HG02981 (cell line): Measurements from ENCODE around the gene SPTBN2.

ENCODE experiments used
- ATAC-seq: cut with Tn5 transposase; IDR thresholded peaks from one replicate; pipeline ENCODE4 v1.9.1; 2021; ENCODE audit warnings: mild to moderate bottlenecking, moderate library complexity; ENCODE audit not compliant: unreplicated experiment

SPTBN2 gene

DNA sequence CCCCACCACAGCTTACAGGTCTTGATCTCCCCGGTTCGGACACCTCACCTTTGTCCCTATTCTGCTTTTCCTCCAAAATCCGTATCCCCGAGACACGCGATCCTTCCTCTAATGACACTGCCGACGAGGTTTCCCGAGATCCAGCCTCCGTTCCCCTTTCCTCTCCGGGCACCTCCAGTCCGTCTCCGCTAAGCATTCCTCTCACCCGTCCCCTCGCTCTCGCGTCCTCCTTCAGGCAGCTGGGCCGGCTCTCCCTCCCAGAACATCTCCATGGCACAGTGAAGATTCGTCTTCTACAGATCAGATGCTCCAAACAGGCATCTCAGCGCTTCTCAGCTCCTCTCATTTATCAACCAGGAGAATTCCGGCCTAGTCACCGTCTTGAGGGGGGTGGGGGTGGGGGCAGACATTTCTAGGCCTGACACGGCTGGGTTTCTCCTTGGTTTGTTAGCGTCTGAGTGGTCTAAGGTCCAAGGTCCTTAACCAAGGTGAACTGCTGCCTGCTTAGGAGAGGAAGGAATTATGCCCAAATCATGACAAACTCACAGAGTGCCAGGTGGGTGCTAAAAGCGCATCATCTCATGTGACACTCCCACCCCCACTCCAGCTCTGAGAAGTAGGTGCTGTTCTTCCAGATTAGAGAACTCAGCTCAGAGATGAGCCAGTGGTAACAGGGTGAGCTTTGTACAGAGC, at the start of gene SPTBN2:
SPTBN2 (minus strand) TSS at position 524 of the 693 bp plus-strand sequence. CDS start 7,976 bp downstream, outside the sequence.
- ATAC-seq: no peak

DNA sequence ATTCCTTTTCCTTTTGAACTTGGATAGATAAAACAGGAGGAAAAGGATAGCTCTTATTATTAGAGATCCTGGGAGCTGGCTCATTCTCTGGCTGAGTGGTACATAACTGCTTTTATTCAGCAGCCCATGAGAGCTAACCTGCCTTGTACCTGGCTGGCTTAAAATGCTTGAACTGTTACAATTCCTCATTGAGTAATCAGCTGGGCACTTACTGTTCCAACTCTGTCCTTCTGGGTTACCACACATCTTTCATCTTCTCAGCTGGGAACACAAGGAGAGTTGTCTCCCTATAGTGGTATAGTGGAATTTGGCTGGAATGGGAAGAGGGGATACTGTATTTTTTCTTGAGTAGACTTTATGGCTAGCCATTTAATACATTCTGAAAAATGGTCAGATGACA, 39.8 kb upstream of the SPTBN2 start:
- ATAC-seq: no peak

DNA sequence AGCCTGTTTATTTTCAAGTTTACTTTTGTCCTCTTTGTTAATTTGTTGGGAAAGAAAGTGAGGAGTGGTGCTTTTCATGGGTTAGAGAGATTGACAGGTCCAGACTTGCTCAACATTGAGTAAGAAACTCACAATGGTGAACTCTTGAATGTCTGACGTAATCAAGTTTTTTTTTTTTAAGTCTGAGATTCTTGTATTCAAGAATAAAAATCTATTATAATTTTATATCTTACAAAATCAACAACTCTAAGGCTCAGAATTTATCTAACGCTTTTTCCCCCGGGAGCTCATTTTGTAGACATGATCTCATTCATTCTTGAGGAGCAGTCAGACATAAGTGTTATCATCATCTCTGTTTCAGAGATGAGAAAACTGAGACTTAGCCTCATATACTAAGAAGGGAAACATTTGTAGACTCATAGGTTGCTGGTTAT, 39.1 kb upstream of the SPTBN2 start:
- ATAC-seq: no peak

DNA sequence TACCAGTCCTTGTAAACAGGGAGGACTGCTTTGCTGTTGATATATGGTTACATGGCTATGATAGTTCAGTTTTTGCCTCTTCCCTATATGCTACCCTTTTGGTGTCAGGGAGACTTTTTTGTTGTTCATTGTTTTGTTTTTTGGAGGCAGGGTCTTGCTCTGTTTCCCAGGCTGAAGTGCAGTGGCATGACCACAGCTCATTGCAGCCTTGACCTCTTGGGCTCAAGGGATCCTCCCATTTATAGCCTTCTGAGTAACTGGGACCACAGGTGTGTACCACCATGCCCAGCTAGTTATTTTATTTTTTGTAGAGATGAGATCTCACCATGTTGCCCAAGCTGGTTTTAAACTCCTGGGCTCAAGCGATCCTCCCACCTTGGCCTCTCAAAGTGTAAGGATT, 38.6 kb upstream of the SPTBN2 start:
- no peak for ATAC-seq

DNA sequence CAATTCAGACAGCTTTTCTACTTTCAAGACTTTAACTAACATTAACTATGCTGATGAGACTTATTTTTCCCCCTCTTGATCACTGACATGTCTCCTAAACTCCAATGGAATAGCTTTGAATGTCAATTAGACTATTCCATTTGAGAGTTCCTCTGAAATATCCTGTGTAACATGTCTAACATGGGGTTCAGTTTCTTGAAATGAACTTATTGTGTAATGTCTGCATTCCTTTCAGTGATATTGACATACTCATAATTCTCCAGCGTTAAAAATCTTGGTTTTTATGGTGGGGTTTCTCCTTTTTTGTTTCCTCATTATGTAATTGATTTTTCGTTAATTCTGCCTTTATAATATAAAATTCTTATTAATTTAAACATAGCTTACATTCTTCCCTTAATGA, 37.7 kb upstream of the SPTBN2 start:
- no peak for ATAC-seq

DNA sequence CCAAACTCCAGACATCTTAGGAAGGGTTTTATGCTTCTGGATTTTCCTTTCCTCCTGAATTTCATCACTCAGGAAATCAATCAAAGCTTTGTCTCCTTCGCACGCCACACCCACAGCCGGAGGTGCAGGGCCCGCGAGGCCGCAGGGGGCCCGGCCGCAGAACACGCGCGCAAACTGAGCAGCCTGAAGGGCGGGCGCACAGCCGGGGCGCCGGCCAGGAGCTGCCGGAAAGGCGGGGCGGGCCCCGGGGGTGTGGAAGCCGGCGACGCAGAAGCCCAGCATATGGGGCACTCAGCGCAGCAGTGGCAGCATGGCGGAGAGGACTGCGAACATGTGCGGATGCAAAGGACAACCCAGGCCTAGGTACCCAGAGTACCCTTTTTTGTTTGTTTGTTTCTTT, 33.1 kb upstream of the SPTBN2 start:
- ATAC-seq: no peak

DNA sequence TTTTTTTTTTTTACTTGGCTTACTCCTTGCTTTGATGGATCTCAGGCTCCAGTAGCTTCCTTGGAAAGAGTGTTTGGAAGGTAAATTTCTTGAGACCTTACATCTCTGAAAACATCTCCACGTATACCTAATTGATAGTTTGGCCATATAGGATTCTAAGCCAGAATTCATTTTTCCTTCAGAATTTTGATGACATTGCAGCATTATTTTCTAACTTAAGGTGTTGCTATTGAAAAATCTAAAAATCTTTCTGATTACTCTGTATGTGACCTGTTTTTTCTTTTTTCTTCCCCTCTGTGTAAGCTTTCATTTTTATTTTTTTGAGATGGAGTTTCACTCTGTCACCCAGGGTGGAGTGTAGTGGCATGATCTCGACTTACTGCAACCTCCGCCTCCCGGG, 23.1 kb upstream of the SPTBN2 start:
- ATAC-seq: no peak

DNA sequence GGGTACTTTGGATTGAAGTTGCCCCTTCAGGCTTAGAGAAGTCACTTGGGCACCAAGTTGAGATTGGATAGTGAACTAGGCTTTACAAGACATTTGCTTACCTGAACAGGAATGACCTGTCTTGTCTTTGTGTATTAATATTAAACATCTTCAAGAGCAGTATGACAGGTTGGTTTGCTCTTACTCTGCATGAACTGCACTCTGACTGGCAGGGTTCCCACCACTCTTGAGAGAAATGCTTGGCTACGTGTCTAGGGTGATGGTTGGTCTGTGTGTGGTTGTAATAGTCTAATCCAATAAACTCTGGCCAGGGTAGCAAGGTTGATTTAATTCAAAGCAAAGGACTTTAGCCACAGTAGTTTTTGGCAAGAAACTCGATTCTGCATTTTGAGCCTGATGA, 20.1 kb upstream of the SPTBN2 start:
- ATAC-seq: no peak

DNA sequence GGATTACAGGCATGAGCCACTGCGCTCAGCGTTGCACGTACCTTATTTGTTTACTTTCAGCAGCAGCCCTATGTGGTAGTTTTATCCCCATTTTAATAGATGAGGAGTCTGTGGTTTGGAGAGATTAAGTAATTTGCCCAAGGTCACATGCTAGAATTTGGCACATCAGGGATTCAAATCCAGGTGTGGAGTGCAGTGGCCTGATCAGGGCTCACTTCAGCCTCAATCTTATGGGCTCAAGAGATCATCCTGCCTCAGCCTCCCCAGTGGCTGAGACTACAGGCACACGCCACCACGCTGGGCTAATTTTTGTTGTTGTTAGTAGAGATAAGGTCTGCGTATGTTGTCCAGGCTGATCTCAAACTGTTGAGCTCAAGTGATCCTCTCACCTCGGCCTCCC, 18.5 kb upstream of the SPTBN2 start:
- no peak for ATAC-seq

DNA sequence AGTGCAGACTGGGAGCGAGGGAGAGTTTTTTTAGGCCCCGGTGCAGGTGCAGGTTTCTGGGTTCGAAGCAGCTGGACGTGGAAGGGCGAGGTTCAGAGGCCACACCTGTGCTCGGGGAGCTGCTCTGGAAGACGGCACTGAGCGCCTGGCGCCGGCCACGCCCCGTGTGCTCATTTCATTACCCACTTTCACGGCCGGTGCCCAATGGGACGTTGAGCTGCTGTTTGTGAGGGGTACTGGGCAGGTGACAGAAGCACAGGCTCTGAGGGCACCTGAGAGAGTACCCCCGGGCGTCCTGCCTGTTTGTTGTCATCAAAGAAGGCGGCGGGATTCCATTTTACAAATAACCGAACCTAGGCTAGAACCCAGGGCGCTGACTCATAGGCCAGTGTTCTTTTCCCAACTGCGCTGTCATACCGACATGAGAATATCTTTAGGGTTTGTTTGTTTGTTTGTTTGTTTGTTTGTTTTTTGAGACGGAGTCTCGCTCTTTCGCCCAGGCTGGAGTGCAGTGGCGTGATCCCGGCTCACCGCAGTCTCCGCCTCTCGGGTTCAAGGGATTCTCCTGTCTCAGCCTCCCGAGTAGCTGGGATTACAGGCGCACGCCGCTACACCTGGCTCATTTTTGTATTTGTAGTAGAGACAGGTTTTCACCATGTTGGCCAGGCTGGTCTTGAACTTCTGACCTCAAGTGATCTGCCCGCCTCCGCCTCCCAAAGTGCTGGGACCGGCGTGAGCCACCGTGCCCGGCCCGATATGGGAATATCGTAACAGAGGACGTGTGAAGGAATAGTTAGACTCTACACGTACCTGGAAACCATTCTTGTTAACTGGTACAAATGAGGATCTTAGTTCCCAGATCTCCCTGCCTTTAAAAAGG, 16.6 kb upstream of the SPTBN2 start:
- no peak for ATAC-seq

DNA sequence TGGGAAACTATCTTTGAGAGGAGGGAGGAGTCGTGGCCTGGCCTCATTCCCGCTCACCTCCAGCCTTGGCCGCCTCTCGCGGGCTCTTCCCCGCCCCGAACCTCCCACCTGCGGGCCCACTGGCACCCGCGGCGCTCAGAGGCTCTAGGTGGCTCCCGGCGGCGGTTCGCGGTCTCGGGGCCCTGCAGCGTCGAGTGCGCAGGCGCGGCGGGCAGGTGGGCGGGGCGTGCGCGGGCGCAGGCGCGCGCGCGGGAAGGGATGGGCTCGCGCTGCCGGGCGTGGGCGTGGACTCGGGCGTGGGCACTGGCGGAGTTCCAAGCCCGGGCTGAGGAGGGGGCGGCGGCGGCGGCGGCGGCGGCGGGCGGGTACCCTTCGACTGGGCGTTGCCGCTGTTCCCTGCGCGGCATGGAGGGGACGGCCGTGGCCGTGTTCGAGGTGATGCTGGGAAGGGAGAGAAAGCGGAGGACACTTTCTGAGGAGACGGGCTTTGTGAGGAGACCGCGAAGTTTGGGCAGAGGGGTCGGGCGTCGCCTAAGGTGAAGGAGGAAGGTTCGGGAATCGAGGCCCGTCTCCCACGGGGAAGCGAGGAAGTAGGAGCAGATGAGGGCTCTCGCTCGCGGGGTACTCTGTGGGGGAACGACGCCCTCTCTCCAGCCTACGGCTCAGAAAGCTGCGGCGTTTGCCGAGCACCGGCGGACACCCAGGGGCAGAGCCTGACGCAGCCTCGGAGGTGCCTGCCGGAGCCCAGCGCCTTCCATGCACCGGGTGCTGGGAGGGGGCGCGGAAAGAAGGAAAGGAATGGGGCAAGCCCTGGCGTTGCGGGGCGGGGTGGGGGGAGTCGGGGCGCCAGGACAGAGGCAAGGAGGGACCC, 15.7 kb upstream of the SPTBN2 start:
- ATAC-seq: peak; percentile 64

DNA sequence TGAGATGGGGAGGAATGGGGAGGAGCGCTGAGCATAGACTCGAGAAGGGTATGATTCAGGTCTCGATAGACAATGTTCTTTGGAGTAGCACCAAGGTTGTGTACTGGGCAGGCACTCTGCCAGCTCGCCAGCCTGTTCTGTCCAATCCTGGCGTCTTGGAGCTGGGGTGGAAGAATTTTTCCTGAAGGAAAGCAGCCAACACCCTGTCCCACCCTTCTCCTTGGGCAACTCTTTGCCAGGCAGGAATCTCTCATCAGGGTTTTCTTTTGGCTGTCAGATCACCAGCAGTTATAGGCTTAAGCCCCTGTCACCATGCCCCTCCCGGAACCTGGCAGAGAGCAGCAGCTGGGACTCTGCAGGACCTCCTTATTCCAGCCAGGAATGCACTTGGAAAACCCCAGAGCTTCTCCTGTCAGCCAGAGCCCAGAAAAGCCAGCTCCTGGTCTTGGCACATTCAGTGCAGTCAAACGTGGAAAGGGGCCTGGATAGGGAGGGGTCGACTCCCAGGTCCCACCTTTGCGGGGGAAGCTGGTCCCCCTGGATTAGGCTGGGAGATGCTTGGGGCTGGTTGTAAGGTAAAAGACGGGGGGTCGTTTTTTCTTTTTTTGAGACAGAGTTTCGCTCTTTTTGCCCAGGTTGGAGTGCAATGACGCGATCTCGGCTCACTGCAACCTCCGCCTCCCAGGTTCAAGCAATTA, 14.4 kb upstream of the SPTBN2 start:
- no peak for ATAC-seq

DNA sequence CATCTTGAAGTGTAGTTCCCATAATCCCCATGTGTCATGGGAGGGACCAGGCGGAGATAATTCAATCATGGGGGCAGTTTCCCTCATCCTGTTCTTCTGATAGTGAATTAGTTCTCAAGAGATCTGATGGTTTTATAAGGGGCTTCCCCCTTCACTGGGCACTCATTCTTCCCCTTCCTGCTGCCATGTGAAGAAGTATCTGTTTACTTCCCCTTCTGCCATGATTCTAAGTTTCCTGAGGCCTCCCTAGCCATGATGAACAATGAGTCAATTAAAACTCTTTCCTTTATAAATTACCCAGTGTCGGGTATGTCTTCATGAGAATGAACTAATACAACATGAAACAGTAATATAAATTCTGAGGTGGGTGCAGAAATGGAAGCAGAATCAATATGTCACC, 12.1 kb upstream of the SPTBN2 start:
- no peak for ATAC-seq

DNA sequence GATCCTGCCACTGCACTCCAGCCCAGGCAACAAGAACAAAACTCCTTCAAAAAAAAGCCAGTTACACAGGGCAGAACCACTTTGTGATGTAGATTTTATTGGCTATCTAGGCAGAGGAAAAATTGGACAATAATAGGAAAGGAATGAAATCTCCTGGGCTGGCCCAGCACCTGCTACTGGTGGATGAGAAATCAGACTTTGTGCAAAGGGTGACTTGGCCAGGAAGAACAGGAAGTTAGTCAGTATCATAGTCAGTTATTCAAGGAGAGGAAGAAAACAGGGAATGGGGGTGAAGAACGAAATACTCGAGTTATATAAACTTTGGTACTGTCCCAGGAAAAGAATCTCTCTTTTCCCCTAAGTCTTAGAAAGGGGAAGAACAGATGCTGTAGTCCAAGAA, 11.0 kb upstream of the SPTBN2 start:
- no peak for ATAC-seq

DNA sequence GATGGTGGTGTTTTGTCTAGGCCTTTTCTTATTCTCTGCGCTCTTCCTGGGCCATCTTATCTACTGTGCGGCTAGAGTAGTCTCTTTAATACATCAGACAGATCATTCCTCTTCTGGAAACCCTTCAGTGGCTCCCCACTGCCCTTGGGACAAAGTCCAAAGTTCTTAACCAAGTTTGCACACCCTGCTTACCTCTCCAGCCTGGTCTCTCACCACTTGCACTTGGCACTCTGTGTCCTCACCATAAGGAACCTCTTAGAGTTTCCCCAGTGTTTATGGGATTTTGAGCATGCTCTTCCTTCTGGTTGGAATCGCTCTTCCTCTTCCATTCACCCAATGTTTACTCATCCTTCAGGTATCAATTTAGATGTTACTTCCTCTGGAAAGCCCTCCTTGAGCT, 5.2 kb upstream of the SPTBN2 start:
- ATAC-seq: no peak

DNA sequence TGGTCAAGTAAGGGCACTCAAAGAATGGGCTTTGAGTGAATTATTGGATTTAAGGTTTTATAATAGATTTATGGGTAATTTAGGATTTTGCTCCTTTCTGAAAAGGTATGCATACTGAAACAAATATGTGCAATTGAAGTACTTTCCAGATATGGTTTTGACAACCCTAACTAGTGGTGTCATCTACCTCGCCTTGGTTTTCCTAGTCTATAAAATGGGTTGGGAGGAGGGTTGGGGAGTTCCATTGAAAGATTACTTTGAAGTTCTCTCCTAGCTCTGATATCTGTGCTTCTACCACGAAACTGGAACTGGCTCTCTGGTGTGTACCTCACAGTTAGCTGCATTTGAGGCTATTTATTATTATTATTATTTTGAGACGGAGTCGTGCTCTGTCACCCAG, 431 bp upstream of the SPTBN2 start:
- ATAC-seq: no peak

DNA sequence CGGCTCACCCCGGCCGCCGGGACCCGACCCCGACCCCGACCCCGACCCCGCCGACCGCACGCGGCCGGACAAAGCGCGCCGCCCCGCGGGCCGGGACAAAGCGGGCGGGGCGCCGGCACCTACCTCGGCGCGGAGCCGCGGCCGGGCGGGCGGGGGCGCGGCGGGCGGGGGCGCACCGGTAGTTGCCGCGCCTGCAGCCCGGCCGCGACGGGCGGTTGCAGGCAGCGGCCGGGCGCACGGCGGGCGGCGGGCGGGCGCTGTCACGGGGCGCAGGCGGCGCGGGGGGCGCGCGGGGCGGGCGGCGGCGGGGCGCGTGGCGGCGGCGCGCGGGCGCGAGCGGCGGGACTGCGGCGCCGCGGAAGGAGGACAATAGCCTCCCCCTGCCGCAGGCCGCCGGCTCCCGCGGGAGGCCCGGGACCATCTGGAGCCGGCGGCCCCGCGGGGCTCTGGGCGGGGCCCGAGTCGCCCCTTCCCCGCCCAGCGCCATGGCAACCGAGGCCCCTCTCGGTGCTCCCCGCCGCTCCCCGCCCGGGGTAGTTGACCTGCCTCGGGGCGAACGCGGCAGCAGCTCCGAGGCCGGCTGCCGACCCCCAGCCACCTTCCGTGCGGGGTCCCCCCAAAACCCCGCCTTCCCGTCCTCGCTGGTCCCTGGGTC, 851 bp downstream of the SPTBN2 start:
- no peak for ATAC-seq

DNA sequence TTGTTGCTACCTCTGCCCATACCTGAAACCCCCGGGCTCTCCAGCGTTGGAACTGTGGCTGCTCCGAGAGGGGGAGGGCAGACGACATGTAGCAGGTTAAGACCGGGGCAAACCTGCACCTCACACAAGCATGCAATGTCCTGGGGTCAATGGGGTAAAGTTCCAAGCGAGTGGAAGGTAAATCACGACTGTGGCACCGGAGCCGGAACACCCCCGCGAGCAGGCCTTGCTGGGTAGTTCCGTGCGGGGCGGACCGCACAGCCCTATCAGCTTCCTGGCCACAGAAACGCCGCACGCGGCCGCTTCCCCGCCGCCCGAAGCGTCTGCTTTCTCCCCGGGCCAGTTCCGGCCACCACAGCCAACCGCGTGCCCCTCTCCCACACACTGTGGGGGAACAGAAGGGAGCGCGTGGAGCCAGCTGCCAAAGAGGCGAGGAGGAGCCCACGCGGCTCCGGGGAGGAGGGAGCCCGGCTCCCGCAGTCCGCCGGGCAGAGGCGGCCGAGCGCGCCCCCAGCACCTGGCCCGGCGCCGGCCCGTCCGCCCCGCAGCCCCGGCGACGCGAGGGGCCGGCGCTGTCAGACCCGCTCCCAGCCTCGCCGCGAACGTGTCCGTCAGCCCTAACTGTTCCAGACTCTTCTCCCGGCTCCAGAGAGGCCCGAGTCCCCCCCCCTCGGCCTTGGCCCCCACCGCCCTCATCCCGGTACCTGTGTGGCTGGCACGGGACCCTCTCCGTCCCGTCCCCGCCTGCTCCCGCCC, 1.6 kb downstream of the SPTBN2 start:
- ATAC-seq: no peak

DNA sequence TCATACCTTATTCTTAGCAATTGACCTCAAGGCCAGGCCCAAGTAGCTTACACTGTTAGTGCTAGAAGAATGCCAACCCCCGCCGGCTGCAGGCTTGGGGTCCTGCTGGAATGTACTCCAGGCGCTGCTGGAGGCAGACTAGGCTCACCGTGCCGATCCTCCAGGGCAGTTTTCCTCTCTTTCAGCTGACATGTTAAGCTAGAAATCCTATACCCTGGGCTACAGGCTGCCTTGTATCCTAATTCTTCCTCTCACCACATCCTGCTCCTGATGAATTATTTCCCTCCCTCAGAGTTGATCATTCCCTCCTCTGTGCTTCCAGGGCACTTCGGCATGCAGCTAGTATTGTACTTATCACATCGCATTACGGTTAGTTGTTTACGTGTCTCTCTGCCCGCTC, 3.4 kb downstream of the SPTBN2 start:
- no peak for ATAC-seq

DNA sequence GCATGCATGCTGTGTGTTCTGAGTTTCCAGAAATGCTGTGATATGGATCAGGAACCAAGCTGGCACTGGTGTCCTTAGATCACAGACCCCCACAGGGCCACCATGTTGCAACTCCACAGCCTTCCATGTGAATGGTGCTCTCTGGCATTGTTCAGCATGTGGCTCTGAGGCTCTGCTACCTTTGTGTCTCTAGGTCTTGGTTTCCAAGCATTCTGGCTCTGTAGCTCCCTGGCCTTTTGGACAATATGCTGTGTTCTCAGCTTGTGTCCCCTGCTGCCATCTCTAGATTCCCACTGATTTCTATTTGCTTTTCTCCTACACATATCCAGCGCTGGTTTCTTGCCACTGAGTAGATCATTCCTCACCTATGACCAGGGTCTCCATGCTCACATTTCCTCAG, 3.9 kb downstream of the SPTBN2 start:
- ATAC-seq: no peak
